Activated CD8-positive, alpha-beta T cell treated with anti-CD3 and anti-CD28 coated beads for 36 hours (primary cell): ENCODE results near the gene TTI1. TPM values are rescaled to one million over a fixed set of nuclear protein-coding genes. Genes with fewer than 3 reads are reported as not detected.

Experiments
- ATAC-seq: fragments of 200-7000 bp; cut with Tn5 transposase; one replicate; pipeline ENCODE4 v1.10.0; 2021; ENCODE audit warnings: mild to moderate bottlenecking, moderate library complexity
- CTCF ChIA-PET: fragments of 350-600 bp; sonication (Branson Sonifier 250); formaldehyde crosslinking; loops from one replicate; lab custom pipeline; 2021; ENCODE audit warnings: antibody characterized with exemption; lab: Charles Lee
- POLR2A ChIA-PET: fragments of 350-600 bp; sonication (Branson Sonifier 250); formaldehyde crosslinking; loops from one replicate; lab custom pipeline; 2021; ENCODE audit warnings: antibody characterized with exemption; lab: Charles Lee
- DNase-seq: peaks from one replicate; pipeline ENCODE4 v3.0.0-alpha.2; 2020
- H3K27ac Mint-ChIP-seq: one replicate; pipeline ENCODE4 v1.8.0; 2021; ENCODE audit warnings: mild to moderate bottlenecking, mixed read lengths
- H3K27me3 Mint-ChIP-seq: one replicate; pipeline ENCODE4 v1.8.0; 2021; ENCODE audit warnings: mixed read lengths
- H3K36me3 Mint-ChIP-seq: one replicate; pipeline ENCODE4 v1.8.0; 2021; ENCODE audit warnings: low read depth, mixed read lengths
- H3K4me1 Mint-ChIP-seq: one replicate; pipeline ENCODE4 v1.8.0; 2021; ENCODE audit warnings: low read depth, mixed read lengths
- H3K4me3 Mint-ChIP-seq: one replicate; pipeline ENCODE4 v1.8.0; 2021; ENCODE audit warnings: mild to moderate bottlenecking, moderate library complexity, mixed read lengths
- H3K9me3 Mint-ChIP-seq: one replicate; pipeline ENCODE4 v1.8.0; 2021; ENCODE audit warnings: mixed read lengths
- CTCF ChIP-seq: fragments of 200-600 bp; IDR thresholded peaks from one replicate; pipeline ENCODE4 v1.8.0; 2022; ENCODE audit warnings: antibody characterized with exemption, mild to moderate bottlenecking
- intact Hi-C: fragments of 100-400 bp; cut with micrococcal nuclease; formaldehyde crosslinking; loops from one replicate; pipeline ENCODE4 v1.10.0; 2022
- total RNA-seq, 2 experiments: library from RNA; stranded (reverse); gene quantifications; one replicate each; pipeline ENCODE4 v1.2.3, GENCODE V29; 2021

The TTI1 gene
- total RNA-seq, 2 experiments from 2014 or later = 34.1 to 39.7 TPM

GRCh38 chr20:37944456-37944981 lies 88.7 kb downstream of the TTI1 start:
- H3K27ac Mint-ChIP-seq = no peak overlapping the region
- POLR2A ChIA-PET = interaction anchor here (0.5 to 1.4 kb wide), 2 partner anchors 10 to 404 kb away, joined by 3 read pairs; no protein-coding TSS in a partner anchor
- no peaks in the 10 kb centered on the region for H3K36me3 Mint-ChIP-seq
- CTCF ChIA-PET = no interaction called here
- no peaks in the 10 kb centered on the region for H3K27me3 Mint-ChIP-seq
- ATAC-seq (no peak), DNase-seq (no peak)
- intact Hi-C loops = no loop called here
- H3K4me3 Mint-ChIP-seq = no peak overlapping the region
- no peaks in the 10 kb centered on the region for H3K4me1 Mint-ChIP-seq
- no peak for TF ChIP-seq CTCF
- peaks cover 5% of the 10 kb centered on the region for H3K9me3 Mint-ChIP-seq

GRCh38 chr20:37943501-37944455 lies 89.5 kb downstream of the TTI1 start:
- H3K27ac Mint-ChIP-seq = no peak overlapping the region
- TF ChIP-seq CTCF = no peak
- H3K27me3 Mint-ChIP-seq = no peaks in the 10 kb centered on the region
- ATAC-seq (no peak), DNase-seq (no peak)
- intact Hi-C loops = no loop called here
- no peak overlapping the region for H3K4me3 Mint-ChIP-seq
- CTCF ChIA-PET = no interaction called here
- H3K4me1 Mint-ChIP-seq = no peaks in the 10 kb centered on the region
- no peaks in the 10 kb centered on the region for H3K36me3 Mint-ChIP-seq
- peaks cover 5% of the 10 kb centered on the region for H3K9me3 Mint-ChIP-seq
- POLR2A ChIA-PET = interaction anchor here (0.5 kb wide), 1 partner anchor 403 kb away, joined by 3 read pairs; no protein-coding TSS in a partner anchor

- intact Hi-C loops = no loop called here
- DNase-seq = no peak
- H3K36me3 Mint-ChIP-seq = no peaks in the 10 kb centered on the region
Measured at GRCh38 chr20:37943033-37943432, 90.2 kb downstream of the TTI1 start.

GRCh38 chr20:37941992-37942391 lies 91.3 kb downstream of the TTI1 start:
- intact Hi-C loops = no loop called here
- DNase-seq = no peak
- Mint-ChIP-seq H3K4me3 (no peak overlapping the region), H3K4me1 (no peaks in the 10 kb centered on the region), H3K27me3 (no peaks in the 10 kb centered on the region), H3K9me3 (no peaks in the 10 kb centered on the region), H3K36me3 (no peaks in the 10 kb centered on the region), H3K27ac (no peak overlapping the region)
- POLR2A ChIA-PET = no interaction called here
- no peak for TF ChIP-seq CTCF
- no peak for ATAC-seq
- CTCF ChIA-PET = no interaction called here

More at GRCh38 chr20:37943033-37943432, 90.2 kb downstream of the TTI1 start:
- Mint-ChIP-seq H3K4me3 (no peak overlapping the region), H3K4me1 (no peaks in the 10 kb centered on the region), H3K9me3 (peaks cover 5% of the 10 kb centered on the region), H3K27ac (no peak overlapping the region), H3K27me3 (no peaks in the 10 kb centered on the region)
- ChIA-PET CTCF (no interaction called here), POLR2A (no interaction called here)
- no peak for TF ChIP-seq CTCF
- ATAC-seq = no peak

- POLR2A ChIA-PET = no interaction called here
- CTCF ChIA-PET = no interaction called here
- Mint-ChIP-seq H3K4me3 (no peak overlapping the region), H3K9me3 (no peaks in the 10 kb centered on the region), H3K36me3 (no peaks in the 10 kb centered on the region), H3K27me3 (no peaks in the 10 kb centered on the region), H3K4me1 (no peaks in the 10 kb centered on the region), H3K27ac (no peak overlapping the region)
- no peak for DNase-seq
- intact Hi-C loops = no loop called here
- ATAC-seq = no peak
- TF ChIP-seq CTCF = no peak
Measured at GRCh38 chr20:37941332-37941731, 91.9 kb downstream of the TTI1 start.
